Right lobe of liver (tissue), 4 donors: ENCODE measurements around the gene MYADML2.

Source experiments
- POLR2A ChIP-seq: fragments of 450-650 bp; IDR thresholded peaks from one replicate; pipeline ENCODE4 v1.6.1; 2017; ENCODE audit warnings: antibody characterized with exemption, mild to moderate bottlenecking
- TF ChIP-seq, protein P1 (sequence below), 4 donors: fragments of 200-600 bp in 3 of 4; fragments of 450-650 bp in 1 of 4; IDR thresholded peaks; one replicate each; pipeline versions ENCODE4 v1.5.1 to v1.8.0; 2016 to 2022; ENCODE audit warnings: antibody characterized with exemption in 4 of 4, mild to moderate bottlenecking in 2 of 4
- donor health status: DM: no; HTN: no; CAD: no.
- donor health status: DM: no; HTN: no; CAD: no.
- donor health status: DM: no; HTN: yes; CAD: no.

DNA sequence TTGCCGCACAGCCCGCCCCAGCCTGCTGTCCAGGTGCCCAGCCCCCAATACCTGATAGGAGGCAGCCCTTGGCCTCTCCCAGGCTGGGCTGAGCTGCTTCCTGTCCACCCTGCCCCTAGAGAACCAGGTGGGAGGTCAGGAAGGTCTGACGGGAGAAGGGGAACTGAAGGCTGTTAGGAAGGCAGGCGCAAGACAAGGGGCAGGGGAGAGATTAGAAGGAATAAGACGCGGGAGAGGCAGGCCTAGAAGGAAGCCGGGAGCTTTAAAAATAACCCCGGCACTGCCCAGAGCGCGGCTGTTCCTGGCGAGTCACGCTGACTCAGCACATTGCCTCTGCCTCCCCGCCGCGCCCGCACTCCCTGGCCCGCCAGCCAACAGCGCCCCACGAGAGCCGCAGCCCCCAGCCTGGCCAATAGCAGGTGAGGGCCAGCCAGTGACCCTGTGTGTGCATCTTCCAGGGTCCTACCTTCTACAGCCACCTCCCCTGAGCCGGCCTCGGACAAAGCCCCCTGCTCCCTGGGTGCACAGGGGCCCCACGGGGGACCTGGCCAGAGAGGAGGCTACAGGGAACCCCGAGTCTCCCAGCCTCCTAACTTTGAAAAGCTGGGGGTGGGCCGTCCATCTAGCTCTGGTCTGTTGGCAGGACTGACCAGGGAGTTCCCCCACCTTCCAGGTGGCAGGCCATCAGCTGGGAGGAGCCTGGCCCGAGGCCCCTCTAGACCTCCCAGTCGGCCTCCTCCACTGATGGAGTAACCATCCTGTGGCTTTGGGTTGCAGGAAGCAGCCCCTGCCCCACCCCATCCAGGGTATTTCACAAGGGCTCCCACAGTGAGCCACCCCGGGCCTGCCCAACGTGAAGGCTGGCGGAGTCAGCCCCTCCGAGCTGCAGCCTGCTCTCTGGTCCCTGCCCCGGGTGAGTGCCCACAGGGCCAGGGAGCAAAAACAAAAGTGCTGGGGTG is 23.5 kb downstream of the MYADML2 start:
- TF ChIP-seq, protein P1, sequence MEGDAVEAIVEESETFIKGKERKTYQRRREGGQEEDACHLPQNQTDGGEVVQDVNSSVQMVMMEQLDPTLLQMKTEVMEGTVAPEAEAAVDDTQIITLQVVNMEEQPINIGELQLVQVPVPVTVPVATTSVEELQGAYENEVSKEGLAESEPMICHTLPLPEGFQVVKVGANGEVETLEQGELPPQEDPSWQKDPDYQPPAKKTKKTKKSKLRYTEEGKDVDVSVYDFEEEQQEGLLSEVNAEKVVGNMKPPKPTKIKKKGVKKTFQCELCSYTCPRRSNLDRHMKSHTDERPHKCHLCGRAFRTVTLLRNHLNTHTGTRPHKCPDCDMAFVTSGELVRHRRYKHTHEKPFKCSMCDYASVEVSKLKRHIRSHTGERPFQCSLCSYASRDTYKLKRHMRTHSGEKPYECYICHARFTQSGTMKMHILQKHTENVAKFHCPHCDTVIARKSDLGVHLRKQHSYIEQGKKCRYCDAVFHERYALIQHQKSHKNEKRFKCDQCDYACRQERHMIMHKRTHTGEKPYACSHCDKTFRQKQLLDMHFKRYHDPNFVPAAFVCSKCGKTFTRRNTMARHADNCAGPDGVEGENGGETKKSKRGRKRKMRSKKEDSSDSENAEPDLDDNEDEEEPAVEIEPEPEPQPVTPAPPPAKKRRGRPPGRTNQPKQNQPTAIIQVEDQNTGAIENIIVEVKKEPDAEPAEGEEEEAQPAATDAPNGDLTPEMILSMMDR (IDR thresholded peaks at IDR 0.05), result no peak
- TF ChIP-seq POLR2A, result peak; percentile 27
